Duodenal mucosa (tissue), 2 donors: ENCODE measurements around the gene MYO18B.

Source experiments
- H3K27ac ChIP-seq: one replicate; pipeline ENCODE4 v1.7.0; 2013; ENCODE audit warnings: low read depth, low read length
- H3K27me3 ChIP-seq, 2 donors: one replicate each; pipeline ENCODE4 v1.7.0; 2013; ENCODE audit warnings: low read length in 2 of 2, control low read depth in 1 of 2; ENCODE audit not compliant: insufficient read depth in 2 of 2, control insufficient read depth in 1 of 2
- H3K36me3 ChIP-seq, 2 donors: one replicate each; pipeline ENCODE4 v1.7.0; 2013; ENCODE audit warnings: low read length in 2 of 2, control low read depth in 1 of 2; ENCODE audit not compliant: insufficient read depth in 2 of 2, control insufficient read depth in 1 of 2
- H3K4me1 ChIP-seq, 2 donors: one replicate each; pipeline ENCODE4 v1.7.0; 2013; ENCODE audit warnings: low read length in 2 of 2, control low read depth in 1 of 2; ENCODE audit not compliant: insufficient read depth in 2 of 2, control insufficient read depth in 1 of 2
- H3K4me3 ChIP-seq, 2 donors: one replicate each; pipeline ENCODE4 v1.7.0; 2013; ENCODE audit warnings: low read length in 2 of 2, low read depth in 1 of 2
- H3K9ac ChIP-seq, 2 donors: one replicate each; pipeline ENCODE4 v1.7.0; 2013; ENCODE audit warnings: low read length in 2 of 2, low read depth in 1 of 2
- H3K9me3 ChIP-seq, 2 donors: one replicate each; pipeline ENCODE4 v1.7.0; 2013; ENCODE audit warnings: low read length in 2 of 2, control low read depth in 1 of 2; ENCODE audit not compliant: control insufficient read depth in 1 of 2

The MYO18B gene

GRCh38 chr22:25892678-25893077 is 150.7 kb downstream of the MYO18B start:
- Histone ChIP-seq H3K9me3 (no peaks in the 10 kb centered on the region), H3K4me1 (no peaks in the 10 kb centered on the region), H3K36me3 (no peaks in the 10 kb centered on the region), H3K27ac (no peak overlapping the region), H3K9ac (no peak overlapping the region), H3K4me3 (no peak overlapping the region), H3K27me3 (peaks cover 0 to 4% of the 10 kb centered on the region in 2 donors)

- no peaks in the 10 kb centered on the region for H3K9me3 ChIP-seq
- H3K4me3 ChIP-seq: no peak overlapping the region
- no peaks in the 10 kb centered on the region for H3K4me1 ChIP-seq
- no peak overlapping the region for H3K27ac ChIP-seq
- H3K27me3 ChIP-seq: no peaks in the 10 kb centered on the region
- no peak overlapping the region for H3K9ac ChIP-seq
- no peaks in the 10 kb centered on the region for H3K36me3 ChIP-seq
Observed at GRCh38 chr22:25895678-25896077, 153.7 kb downstream of the MYO18B start.

GRCh38 chr22:25896098-25896497 is 154.1 kb downstream of the MYO18B start:
- no peaks in the 10 kb centered on the region for H3K27me3 ChIP-seq
- no peaks in the 10 kb centered on the region for H3K36me3 ChIP-seq
- H3K27ac ChIP-seq: no peak overlapping the region
- H3K4me3 ChIP-seq: no peak overlapping the region
- H3K9me3 ChIP-seq: no peaks in the 10 kb centered on the region
- no peaks in the 10 kb centered on the region for H3K4me1 ChIP-seq
- no peak overlapping the region for H3K9ac ChIP-seq

GRCh38 chr22:25896592-25896991 is 154.6 kb downstream of the MYO18B start:
- Histone ChIP-seq H3K9ac (no peak overlapping the region), H3K27ac (no peak overlapping the region), H3K27me3 (no peaks in the 10 kb centered on the region), H3K4me1 (no peaks in the 10 kb centered on the region), H3K36me3 (no peaks in the 10 kb centered on the region), H3K9me3 (no peaks in the 10 kb centered on the region), H3K4me3 (no peak overlapping the region)

GRCh38 chr22:25898707-25899365 is 156.8 kb downstream of the MYO18B start:
- peaks cover 0 to 3% of the 10 kb centered on the region in 2 donors for H3K27me3 ChIP-seq
- H3K36me3 ChIP-seq: no peaks in the 10 kb centered on the region

GRCh38 chr22:25899566-25899965 is 157.6 kb downstream of the MYO18B start:
- no peaks in the 10 kb centered on the region for H3K9me3 ChIP-seq
- no peak overlapping the region for H3K9ac ChIP-seq
- no peak overlapping the region for H3K4me3 ChIP-seq
- no peaks in the 10 kb centered on the region for H3K4me1 ChIP-seq
- H3K27ac ChIP-seq: no peak overlapping the region
- H3K27me3 ChIP-seq: peaks cover 0 to 3% of the 10 kb centered on the region in 2 donors
- no peaks in the 10 kb centered on the region for H3K36me3 ChIP-seq

More at GRCh38 chr22:25898707-25899365, 156.8 kb downstream of the MYO18B start:
- Histone ChIP-seq H3K9ac (no peak overlapping the region), H3K4me3 (no peak overlapping the region), H3K9me3 (no peaks in the 10 kb centered on the region), H3K27ac (no peak overlapping the region), H3K4me1 (no peaks in the 10 kb centered on the region)

DNA sequence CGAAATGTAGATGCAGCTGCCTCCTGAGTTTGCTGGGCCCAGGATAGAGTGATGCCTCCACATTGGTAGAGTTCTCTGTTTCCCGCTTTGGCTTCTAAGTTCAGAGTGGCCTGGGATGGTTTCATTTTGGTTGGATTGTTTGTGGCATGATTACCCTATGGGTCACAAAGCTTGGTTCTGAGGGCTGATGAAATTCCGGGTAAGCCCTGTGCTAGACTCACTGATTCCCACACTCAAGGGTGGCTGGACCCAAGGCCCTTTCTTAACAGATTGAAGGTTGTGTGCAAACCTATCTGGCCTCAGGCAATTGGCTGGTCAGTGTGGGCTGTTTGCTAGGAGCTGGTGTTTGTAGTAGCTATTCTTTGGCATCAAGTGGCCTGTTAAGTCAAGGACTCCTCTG is 158.4 kb downstream of the MYO18B start:
- no peaks in the 10 kb centered on the region for H3K9me3 ChIP-seq
- peaks cover 0 to 3% of the 10 kb centered on the region in 2 donors for H3K27me3 ChIP-seq
- H3K9ac ChIP-seq: no peak overlapping the region
- no peak overlapping the region for H3K4me3 ChIP-seq
- H3K4me1 ChIP-seq: no peaks in the 10 kb centered on the region
- H3K36me3 ChIP-seq: no peaks in the 10 kb centered on the region
- no peak overlapping the region for H3K27ac ChIP-seq

- Histone ChIP-seq H3K9ac (no peak overlapping the region), H3K27me3 (peaks cover 0 to 3% of the 10 kb centered on the region in 2 donors), H3K27ac (no peak overlapping the region), H3K9me3 (no peaks in the 10 kb centered on the region), H3K36me3 (no peaks in the 10 kb centered on the region), H3K4me1 (no peaks in the 10 kb centered on the region), H3K4me3 (no peak overlapping the region)
Observed at GRCh38 chr22:25900880-25901279, 158.9 kb downstream of the MYO18B start.

DNA sequence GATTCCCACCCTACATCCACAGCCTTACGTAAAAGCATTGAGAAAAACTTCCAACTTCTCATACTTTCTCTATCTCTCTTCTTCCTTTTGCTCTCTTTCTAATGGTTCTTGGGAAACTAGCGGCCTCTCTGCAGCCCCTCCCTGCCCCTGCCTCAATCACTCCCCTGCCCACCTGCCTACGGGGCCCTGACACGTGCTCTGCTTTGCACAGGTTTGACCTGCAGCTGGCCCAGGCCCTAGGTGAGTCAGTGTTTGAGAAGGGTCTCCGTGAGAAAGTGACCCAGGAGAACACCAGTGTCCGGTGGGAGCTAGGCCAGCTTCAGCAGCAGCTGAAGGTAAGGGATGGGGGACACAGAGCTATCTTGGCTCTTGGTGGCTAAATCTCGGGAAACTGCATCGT is 160.4 kb downstream of the MYO18B start:
- no peak overlapping the region for H3K27ac ChIP-seq
- H3K4me3 ChIP-seq: no peak overlapping the region
- no peaks in the 10 kb centered on the region for H3K36me3 ChIP-seq
- no peaks in the 10 kb centered on the region for H3K9me3 ChIP-seq
- no peak overlapping the region for H3K9ac ChIP-seq
- peaks cover 0 to 3% of the 10 kb centered on the region in 2 donors for H3K27me3 ChIP-seq
- H3K4me1 ChIP-seq: no peaks in the 10 kb centered on the region

DNA sequence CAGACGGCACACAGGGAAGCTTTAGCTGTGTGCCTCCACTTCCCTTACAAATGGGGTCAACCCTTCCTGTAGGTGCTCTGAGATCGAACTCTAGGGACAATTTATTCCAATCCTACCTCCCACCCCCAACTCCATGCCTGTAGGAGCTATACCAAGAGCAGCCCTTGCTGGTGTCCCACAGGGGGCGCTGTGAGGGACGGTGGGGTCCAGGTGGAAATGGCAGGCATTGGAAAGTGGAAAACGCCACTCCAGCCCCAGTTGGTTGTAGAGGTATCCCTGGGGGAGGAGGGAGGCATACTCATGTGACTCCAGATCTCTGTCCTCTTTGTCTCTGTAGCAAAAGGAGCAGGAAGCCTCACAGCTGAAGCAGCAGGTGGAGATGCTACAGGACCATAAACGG is 161.3 kb downstream of the MYO18B start:
- H3K4me3 ChIP-seq: no peak overlapping the region
- H3K9ac ChIP-seq: no peak overlapping the region
- H3K27me3 ChIP-seq: peaks cover 0 to 3% of the 10 kb centered on the region in 2 donors
- no peaks in the 10 kb centered on the region for H3K4me1 ChIP-seq
- no peak overlapping the region for H3K27ac ChIP-seq
- no peaks in the 10 kb centered on the region for H3K9me3 ChIP-seq
- no peaks in the 10 kb centered on the region for H3K36me3 ChIP-seq
